H9 (cell line): Measurements from ENCODE around the gene RNPS1. TPM values are rescaled to one million over a fixed set of nuclear protein-coding genes. Genes with fewer than 3 reads are reported as not detected.

Experiments used
- DNase-seq: peaks from one replicate; pipeline ENCODE4 v3.0.0-alpha.2; 2017
- H2AFZ ChIP-seq: one replicate; pipeline ENCODE4 v1.6.1; 2013; ENCODE audit warnings: mild to moderate bottlenecking, low read length, control low read depth, moderate library complexity
- H2AK5ac ChIP-seq: 2 replicates; pipeline ENCODE4 v1.6.1; 2013; ENCODE audit warnings: low read length, control low read depth, mixed read lengths; ENCODE audit not compliant: insufficient read length
- H2BK120ac ChIP-seq: one replicate; pipeline ENCODE4 v1.6.1; 2013; ENCODE audit warnings: low read depth, mild to moderate bottlenecking, low read length, control low read depth, inconsistent platforms; ENCODE audit not compliant: poor library complexity, severe bottlenecking
- H2BK12ac ChIP-seq: 2 replicates; pipeline ENCODE4 v1.6.1; 2013; ENCODE audit warnings: low read length, control low read depth, mixed read lengths, low read depth; ENCODE audit not compliant: insufficient read length
- H2BK15ac ChIP-seq: 2 replicates; pipeline ENCODE4 v1.6.1; 2013; ENCODE audit warnings: low read depth, low read length, control low read depth
- H2BK20ac ChIP-seq: one replicate; pipeline ENCODE4 v1.6.1; 2013; ENCODE audit warnings: low read depth, mild to moderate bottlenecking, low read length, control low read depth, inconsistent platforms; ENCODE audit not compliant: poor library complexity, severe bottlenecking
- H2BK5ac ChIP-seq: 2 replicates; pipeline ENCODE4 v1.6.1; 2013; ENCODE audit warnings: low read length, control low read depth, mixed read lengths; ENCODE audit not compliant: insufficient read length
- H3K14ac ChIP-seq: 2 replicates; pipeline ENCODE4 v1.6.1; 2013; ENCODE audit warnings: low read length, control low read depth; ENCODE audit not compliant: insufficient read depth
- H3K18ac ChIP-seq: 2 replicates; pipeline ENCODE4 v1.6.1; 2013; ENCODE audit warnings: low read depth, mild to moderate bottlenecking, mixed read lengths, low read length, control low read depth; ENCODE audit not compliant: insufficient read length
- H3K23ac ChIP-seq: 2 replicates; pipeline ENCODE4 v1.6.1; 2013; ENCODE audit warnings: low read length, control low read depth, mixed read lengths, low read depth; ENCODE audit not compliant: insufficient read length
- H3K23me2 ChIP-seq: 2 replicates; pipeline ENCODE4 v1.6.1; 2013; ENCODE audit warnings: low read depth, mild to moderate bottlenecking, mixed read lengths, low read length, control low read depth; ENCODE audit not compliant: insufficient read length, poor library complexity, severe bottlenecking
- H3K27ac ChIP-seq: 2 replicates; pipeline ENCODE4 v1.5.1; 2013; ENCODE audit warnings: low read length, control low read depth, mixed read lengths, low read depth; ENCODE audit not compliant: insufficient read length
- H3K27me3 ChIP-seq: 2 replicates; pipeline ENCODE4 v1.6.1; 2013; ENCODE audit warnings: low read length, control low read depth, inconsistent platforms; ENCODE audit not compliant: insufficient read depth
- H3K4ac ChIP-seq: 2 replicates; pipeline ENCODE4 v1.6.1; 2013; ENCODE audit warnings: low read depth, mild to moderate bottlenecking, control low read depth, inconsistent platforms, low read length, moderate library complexity
- H3K4me1 ChIP-seq: 2 replicates; pipeline ENCODE4 v1.6.1; 2013; ENCODE audit warnings: low read length, control low read depth, inconsistent platforms; ENCODE audit not compliant: insufficient read depth
- H3K4me2 ChIP-seq: 2 replicates; pipeline ENCODE4 v1.6.1; 2013; ENCODE audit warnings: low read length, control low read depth, mixed read lengths; ENCODE audit not compliant: insufficient read length, insufficient read depth
- H3K56ac ChIP-seq: 2 replicates; pipeline ENCODE4 v1.6.1; 2013; ENCODE audit warnings: low read depth, mild to moderate bottlenecking, mixed read lengths, low read length, control low read depth; ENCODE audit not compliant: insufficient read length
- H3K79me1 ChIP-seq: 2 replicates; pipeline ENCODE4 v1.6.1; 2013; ENCODE audit warnings: low read depth, mild to moderate bottlenecking, moderate library complexity, low read length, control low read depth, inconsistent platforms; ENCODE audit not compliant: insufficient read depth, poor library complexity, severe bottlenecking
- H3K79me2 ChIP-seq: 2 replicates; pipeline ENCODE4 v1.6.1; 2013; ENCODE audit warnings: low read length, control low read depth, inconsistent platforms; ENCODE audit not compliant: insufficient read depth
- H3K9ac ChIP-seq: 2 replicates; pipeline ENCODE4 v1.6.1; 2013; ENCODE audit warnings: low read length, control low read depth, mixed read lengths; ENCODE audit not compliant: insufficient read length; ENCODE audit errors: extremely low read depth
- H3K9me3 ChIP-seq: one replicate; pipeline ENCODE4 v1.6.1; 2013; ENCODE audit warnings: low read depth, low read length, inconsistent platforms; ENCODE audit not compliant: control insufficient read depth
- H3T11ph ChIP-seq: one replicate; pipeline ENCODE4 v1.6.1; 2013; ENCODE audit warnings: mild to moderate bottlenecking, low read length, control low read depth, inconsistent platforms
- H4K20me1 ChIP-seq: one replicate; pipeline ENCODE4 v1.6.1; 2013; ENCODE audit not compliant: control insufficient read depth, insufficient read length, insufficient read depth
- H4K5ac ChIP-seq: 2 replicates; pipeline ENCODE4 v1.6.1; 2013; ENCODE audit warnings: low read depth, mild to moderate bottlenecking, mixed read lengths, low read length, control low read depth; ENCODE audit not compliant: insufficient read length
- H4K8ac ChIP-seq: replicated peaks from 2 replicates; pipeline ENCODE4 v1.6.1; 2013; ENCODE audit warnings: low read length, control low read depth, mixed read lengths, low read depth; ENCODE audit not compliant: insufficient read length
- H4K91ac ChIP-seq: 2 replicates; pipeline ENCODE4 v1.6.1; 2013; ENCODE audit warnings: low read depth, mild to moderate bottlenecking, moderate library complexity, mixed read lengths, low read length, control low read depth; ENCODE audit not compliant: insufficient read length
- H3K27ac Mint-ChIP-seq, 3 experiments: 2 replicates in 2 of 3; 3 replicates in 1 of 3; pipeline ENCODE4 v1.8.0; 2020 to 2021; ENCODE audit warnings: mixed read lengths in 3 of 3, mild to moderate bottlenecking in 1 of 3, moderate library complexity in 1 of 3
- H3K27me3 Mint-ChIP-seq: 2 replicates; pipeline ENCODE4 v1.8.0; 2021; ENCODE audit warnings: low read depth, mild to moderate bottlenecking, moderate library complexity, mixed read lengths
- H3K36me3 Mint-ChIP-seq, 3 experiments: 2 replicates in 2 of 3; 3 replicates in 1 of 3; pipeline ENCODE4 v1.8.0; 2020 to 2021; ENCODE audit warnings: low read depth in 3 of 3, mixed read lengths in 3 of 3; ENCODE audit not compliant: insufficient read depth in 1 of 3
- H3K4me1 Mint-ChIP-seq, 2 experiments: 2 replicates each; pipeline ENCODE4 v1.8.0; 2020; ENCODE audit warnings: mixed read lengths in 2 of 2
- H3K4me3 Mint-ChIP-seq, 2 experiments: 2 replicates in 1 of 2; 3 replicates in 1 of 2; pipeline ENCODE4 v1.8.0; 2020 to 2021; ENCODE audit warnings: mild to moderate bottlenecking in 2 of 2, mixed read lengths in 2 of 2, moderate library complexity in 1 of 2
- H3K9me3 Mint-ChIP-seq, 2 experiments: 2 replicates in 1 of 2; 3 replicates in 1 of 2; pipeline ENCODE4 v1.8.0; 2020; ENCODE audit warnings: mild to moderate bottlenecking in 2 of 2, mixed read lengths in 2 of 2, moderate library complexity in 1 of 2
- CTCF ChIP-seq: fragments of 200-600 bp; sonication (generic); conservative IDR thresholded peaks from 3 replicates; pipeline ENCODE4 v1.8.0; 2021; ENCODE audit warnings: antibody characterized with exemption, mild to moderate bottlenecking
- WGBS: extraction: QIAGEN DNeasy Blood & Tissue Kit; methylation state at CpG from one replicate; pipeline ENCODE4 v1.1.7; 2013; ENCODE audit warnings: missing lambda C conversion rate, low lambda C conversion rate, mixed read lengths; ENCODE audit not compliant: insufficient read length; ENCODE audit errors: extremely low coverage; 5-methylcytosine and 5-hydroxymethylcytosine counted together
- total RNA-seq: library from RNA; stranded (reverse); gene quantifications from 2 replicates; pipeline ENCODE4 v1.2.1, GENCODE V29; 2021

RNPS1 gene
- total RNA-seq, 1 experiment from 2014 or later = 384 TPM

GRCh38 chr16:2213817-2214718, 53.9 kb downstream of the RNPS1 start:
- no peak overlapping the region for H3K23ac ChIP-seq
- no peak overlapping the region for H2BK12ac ChIP-seq
- WGBS = no CpG with 5 or more reads among the region's 98 CpGs
- H3K27me3 Mint-ChIP-seq = no peaks in the 10 kb centered on the region
- 0 out of 7 replicates have a peak overlapping the region, but pooled peaks of 2 of the 3 experiments have one; percentile 13 to 31 for H3K27ac Mint-ChIP-seq
- H2AFZ ChIP-seq = no peak overlapping the region
- H2BK15ac ChIP-seq = no peak overlapping the region
- peak overlapping the region; percentile 75 for H3K4me2 ChIP-seq
- no peak overlapping the region for H3K56ac ChIP-seq
- H3K79me1 ChIP-seq = peaks cover 6% of the 10 kb centered on the region
- no peaks in the 10 kb centered on the region for H3K9me3 ChIP-seq
- no peak overlapping the region for H4K8ac ChIP-seq
- no peaks in the 10 kb centered on the region for H3K9me3 Mint-ChIP-seq
- H3K23me2 ChIP-seq = peaks cover 8% of the 10 kb centered on the region
- H2BK20ac ChIP-seq = no peak overlapping the region
- peak overlapping the region; percentile 83 for H3K9ac ChIP-seq
- peaks cover 13 to 18% of the 10 kb centered on the region in 2 experiments for H3K4me1 Mint-ChIP-seq
- H4K5ac ChIP-seq = no peak overlapping the region
- peaks cover 6% of the 10 kb centered on the region; the same call in 1 of the 2 replicates for H3K79me2 ChIP-seq
- no peak overlapping the region for H3K18ac ChIP-seq
- no peak overlapping the region for H2BK120ac ChIP-seq
- peak overlapping the region; percentile 77 to 86 for H3K4me3 Mint-ChIP-seq
- no peak overlapping the region for H2AK5ac ChIP-seq
- H3K36me3 Mint-ChIP-seq = peaks cover 9 to 25% (median 19%) of the 10 kb centered on the region in 3 experiments; a peak in 6 of 7 replicates
- H4K91ac ChIP-seq = no peak overlapping the region
- H3K27ac ChIP-seq = no peak overlapping the region
- H3K4me1 ChIP-seq = no peaks in the 10 kb centered on the region
- H3T11ph ChIP-seq = no peak overlapping the region
- H2BK5ac ChIP-seq = no peak overlapping the region
- no peak for DNase-seq
- 0 out of 2 replicates have a peak overlapping the region, but pooled peaks have one; percentile 79 for H3K14ac ChIP-seq
- H3K4ac ChIP-seq = no peak overlapping the region
- no peaks in the 10 kb centered on the region for H4K20me1 ChIP-seq
- no peaks in the 10 kb centered on the region for H3K27me3 ChIP-seq
- 0 out of 3 replicates have a peak, but pooled peaks have one; percentile 9 for TF ChIP-seq CTCF
